ENCODE measurements around the gene RASA2. TPM values are rescaled to one million over a fixed set of nuclear protein-coding genes. Genes with fewer than 3 reads are reported as not detected.

RASA2 gene
- total and polyA plus RNA-seq, 2 experiments from 2014 or later, result 16.6 to 28.6 TPM

DNA sequence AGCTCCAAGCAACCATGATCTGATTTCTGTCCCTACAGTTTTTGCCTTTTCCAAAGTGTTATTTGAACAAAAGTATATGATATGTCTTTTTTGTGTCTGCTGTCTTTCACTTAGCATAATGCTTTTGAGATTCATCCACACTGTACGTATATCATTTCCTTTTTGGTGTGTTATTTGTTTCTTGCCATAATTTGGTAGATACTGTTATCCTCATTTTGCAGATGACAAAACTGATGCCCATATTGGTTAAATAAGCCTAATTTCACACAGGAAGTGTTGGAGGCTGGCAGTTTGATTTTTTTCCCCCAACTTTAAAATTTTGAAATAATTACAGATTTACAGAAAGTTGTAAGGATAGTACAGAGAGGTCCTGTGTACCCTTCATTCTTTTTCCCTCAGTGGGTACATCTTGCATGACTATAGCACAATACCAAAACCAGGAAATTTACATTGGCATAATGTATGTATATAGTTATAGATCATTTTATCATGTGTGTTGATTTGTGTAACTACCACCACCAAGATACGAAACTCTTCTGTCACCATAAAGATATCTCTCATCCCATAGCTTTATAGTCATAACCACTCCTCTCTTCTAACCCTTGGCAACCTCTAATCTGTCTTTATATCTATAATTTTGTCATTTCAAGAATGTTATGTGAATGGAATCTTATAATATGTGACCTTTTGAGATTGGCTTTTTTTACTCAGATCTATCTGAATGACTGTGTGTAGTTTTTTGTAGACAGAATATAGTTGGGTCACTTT is 55.6 kb downstream of the RASA2 start:
- Histone ChIP-seq H3K27ac (ENCODE audit: low read depth) (no peak overlapping the region), H3K27me3 (ENCODE audit: insufficient read depth) (no peaks in the 10 kb centered on the region), H3K4me2 (no peak overlapping the region), H3K9me2 (ENCODE audit: insufficient read depth) (no peaks in the 10 kb centered on the region), H2AFZ (no peak overlapping the region), H3K79me2 (replicated peaks; ENCODE audit: insufficient read depth) (peaks cover 7% of the 10 kb centered on the region; the same call in 1 of the 2 replicates), H3K4me3 (no peak overlapping the region), H3K4me1 (ENCODE audit: insufficient read depth) (no peaks in the 10 kb centered on the region), H4K20me1 (replicated peaks; ENCODE audit: insufficient read depth) (no peaks in the 10 kb centered on the region), H3K36me3 (ENCODE audit: insufficient read depth) (no peaks in the 10 kb centered on the region), H3F3A (replicated peaks; ENCODE audit: low read depth) (no peaks in the 10 kb centered on the region)
- H3K9me3 Mint-ChIP-seq, result no peaks in the 10 kb centered on the region
- H3K27me3 Mint-ChIP-seq (ENCODE audit: insufficient read depth, low read depth, poor library complexity), result peaks cover 1% of the 10 kb centered on the region
- H3K36me3 Mint-ChIP-seq (ENCODE audit: low read depth), result peaks cover 40% of the 10 kb centered on the region
- no peak for TF ChIP-seq CREB1 (CRISPR knock-in tag; IDR thresholded peaks at IDR 0.05; ENCODE audit: low read depth)
- TF ChIP-seq ZNF331 (CRISPR knock-in tag; IDR thresholded peaks at IDR 0.05; ENCODE audit: low read depth), result no peak
- no peak for TF ChIP-seq ZNF114 (CRISPR knock-in tag; IDR thresholded peaks at IDR 0.05)
- no peak for TF ChIP-seq NANOG (IDR thresholded peaks at IDR 0.05; ENCODE audit: borderline replicate concordance)
- no peak for TF ChIP-seq EZH2 (IDR thresholded peaks at IDR 0.05; ENCODE audit: low read depth, unreplicated experiment)
- TF ChIP-seq POLR2AphosphoS5 (IDR thresholded peaks at IDR 0.05; ENCODE audit: low read depth), result no peak
- TF ChIP-seq JUNB (IDR thresholded peaks at IDR 0.05; ENCODE audit: unreplicated experiment), result no peak
- TF ChIP-seq, protein P1, sequence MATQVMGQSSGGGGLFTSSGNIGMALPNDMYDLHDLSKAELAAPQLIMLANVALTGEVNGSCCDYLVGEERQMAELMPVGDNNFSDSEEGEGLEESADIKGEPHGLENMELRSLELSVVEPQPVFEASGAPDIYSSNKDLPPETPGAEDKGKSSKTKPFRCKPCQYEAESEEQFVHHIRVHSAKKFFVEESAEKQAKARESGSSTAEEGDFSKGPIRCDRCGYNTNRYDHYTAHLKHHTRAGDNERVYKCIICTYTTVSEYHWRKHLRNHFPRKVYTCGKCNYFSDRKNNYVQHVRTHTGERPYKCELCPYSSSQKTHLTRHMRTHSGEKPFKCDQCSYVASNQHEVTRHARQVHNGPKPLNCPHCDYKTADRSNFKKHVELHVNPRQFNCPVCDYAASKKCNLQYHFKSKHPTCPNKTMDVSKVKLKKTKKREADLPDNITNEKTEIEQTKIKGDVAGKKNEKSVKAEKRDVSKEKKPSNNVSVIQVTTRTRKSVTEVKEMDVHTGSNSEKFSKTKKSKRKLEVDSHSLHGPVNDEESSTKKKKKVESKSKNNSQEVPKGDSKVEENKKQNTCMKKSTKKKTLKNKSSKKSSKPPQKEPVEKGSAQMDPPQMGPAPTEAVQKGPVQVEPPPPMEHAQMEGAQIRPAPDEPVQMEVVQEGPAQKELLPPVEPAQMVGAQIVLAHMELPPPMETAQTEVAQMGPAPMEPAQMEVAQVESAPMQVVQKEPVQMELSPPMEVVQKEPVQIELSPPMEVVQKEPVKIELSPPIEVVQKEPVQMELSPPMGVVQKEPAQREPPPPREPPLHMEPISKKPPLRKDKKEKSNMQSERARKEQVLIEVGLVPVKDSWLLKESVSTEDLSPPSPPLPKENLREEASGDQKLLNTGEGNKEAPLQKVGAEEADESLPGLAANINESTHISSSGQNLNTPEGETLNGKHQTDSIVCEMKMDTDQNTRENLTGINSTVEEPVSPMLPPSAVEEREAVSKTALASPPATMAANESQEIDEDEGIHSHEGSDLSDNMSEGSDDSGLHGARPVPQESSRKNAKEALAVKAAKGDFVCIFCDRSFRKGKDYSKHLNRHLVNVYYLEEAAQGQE (IDR thresholded peaks at IDR 0.05; ENCODE audit: unreplicated experiment), result no peak
- TF ChIP-seq, protein P2, sequence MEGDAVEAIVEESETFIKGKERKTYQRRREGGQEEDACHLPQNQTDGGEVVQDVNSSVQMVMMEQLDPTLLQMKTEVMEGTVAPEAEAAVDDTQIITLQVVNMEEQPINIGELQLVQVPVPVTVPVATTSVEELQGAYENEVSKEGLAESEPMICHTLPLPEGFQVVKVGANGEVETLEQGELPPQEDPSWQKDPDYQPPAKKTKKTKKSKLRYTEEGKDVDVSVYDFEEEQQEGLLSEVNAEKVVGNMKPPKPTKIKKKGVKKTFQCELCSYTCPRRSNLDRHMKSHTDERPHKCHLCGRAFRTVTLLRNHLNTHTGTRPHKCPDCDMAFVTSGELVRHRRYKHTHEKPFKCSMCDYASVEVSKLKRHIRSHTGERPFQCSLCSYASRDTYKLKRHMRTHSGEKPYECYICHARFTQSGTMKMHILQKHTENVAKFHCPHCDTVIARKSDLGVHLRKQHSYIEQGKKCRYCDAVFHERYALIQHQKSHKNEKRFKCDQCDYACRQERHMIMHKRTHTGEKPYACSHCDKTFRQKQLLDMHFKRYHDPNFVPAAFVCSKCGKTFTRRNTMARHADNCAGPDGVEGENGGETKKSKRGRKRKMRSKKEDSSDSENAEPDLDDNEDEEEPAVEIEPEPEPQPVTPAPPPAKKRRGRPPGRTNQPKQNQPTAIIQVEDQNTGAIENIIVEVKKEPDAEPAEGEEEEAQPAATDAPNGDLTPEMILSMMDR (conservative IDR thresholded peaks at IDR 0.05; ENCODE audit: low read depth in 2 of 2), result no peak
- TF ChIP-seq, protein P3, sequence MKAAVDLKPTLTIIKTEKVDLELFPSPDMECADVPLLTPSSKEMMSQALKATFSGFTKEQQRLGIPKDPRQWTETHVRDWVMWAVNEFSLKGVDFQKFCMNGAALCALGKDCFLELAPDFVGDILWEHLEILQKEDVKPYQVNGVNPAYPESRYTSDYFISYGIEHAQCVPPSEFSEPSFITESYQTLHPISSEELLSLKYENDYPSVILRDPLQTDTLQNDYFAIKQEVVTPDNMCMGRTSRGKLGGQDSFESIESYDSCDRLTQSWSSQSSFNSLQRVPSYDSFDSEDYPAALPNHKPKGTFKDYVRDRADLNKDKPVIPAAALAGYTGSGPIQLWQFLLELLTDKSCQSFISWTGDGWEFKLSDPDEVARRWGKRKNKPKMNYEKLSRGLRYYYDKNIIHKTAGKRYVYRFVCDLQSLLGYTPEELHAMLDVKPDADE (IDR thresholded peaks at IDR 0.05), result no peak
- no peak for TF ChIP-seq EZH2phosphoT487 (IDR thresholded peaks at IDR 0.05; ENCODE audit: unreplicated experiment)
- no peak for TF ChIP-seq STAT1 (IDR thresholded peaks at IDR 0.05; ENCODE audit: unreplicated experiment)
- TF ChIP-seq, protein P4, sequence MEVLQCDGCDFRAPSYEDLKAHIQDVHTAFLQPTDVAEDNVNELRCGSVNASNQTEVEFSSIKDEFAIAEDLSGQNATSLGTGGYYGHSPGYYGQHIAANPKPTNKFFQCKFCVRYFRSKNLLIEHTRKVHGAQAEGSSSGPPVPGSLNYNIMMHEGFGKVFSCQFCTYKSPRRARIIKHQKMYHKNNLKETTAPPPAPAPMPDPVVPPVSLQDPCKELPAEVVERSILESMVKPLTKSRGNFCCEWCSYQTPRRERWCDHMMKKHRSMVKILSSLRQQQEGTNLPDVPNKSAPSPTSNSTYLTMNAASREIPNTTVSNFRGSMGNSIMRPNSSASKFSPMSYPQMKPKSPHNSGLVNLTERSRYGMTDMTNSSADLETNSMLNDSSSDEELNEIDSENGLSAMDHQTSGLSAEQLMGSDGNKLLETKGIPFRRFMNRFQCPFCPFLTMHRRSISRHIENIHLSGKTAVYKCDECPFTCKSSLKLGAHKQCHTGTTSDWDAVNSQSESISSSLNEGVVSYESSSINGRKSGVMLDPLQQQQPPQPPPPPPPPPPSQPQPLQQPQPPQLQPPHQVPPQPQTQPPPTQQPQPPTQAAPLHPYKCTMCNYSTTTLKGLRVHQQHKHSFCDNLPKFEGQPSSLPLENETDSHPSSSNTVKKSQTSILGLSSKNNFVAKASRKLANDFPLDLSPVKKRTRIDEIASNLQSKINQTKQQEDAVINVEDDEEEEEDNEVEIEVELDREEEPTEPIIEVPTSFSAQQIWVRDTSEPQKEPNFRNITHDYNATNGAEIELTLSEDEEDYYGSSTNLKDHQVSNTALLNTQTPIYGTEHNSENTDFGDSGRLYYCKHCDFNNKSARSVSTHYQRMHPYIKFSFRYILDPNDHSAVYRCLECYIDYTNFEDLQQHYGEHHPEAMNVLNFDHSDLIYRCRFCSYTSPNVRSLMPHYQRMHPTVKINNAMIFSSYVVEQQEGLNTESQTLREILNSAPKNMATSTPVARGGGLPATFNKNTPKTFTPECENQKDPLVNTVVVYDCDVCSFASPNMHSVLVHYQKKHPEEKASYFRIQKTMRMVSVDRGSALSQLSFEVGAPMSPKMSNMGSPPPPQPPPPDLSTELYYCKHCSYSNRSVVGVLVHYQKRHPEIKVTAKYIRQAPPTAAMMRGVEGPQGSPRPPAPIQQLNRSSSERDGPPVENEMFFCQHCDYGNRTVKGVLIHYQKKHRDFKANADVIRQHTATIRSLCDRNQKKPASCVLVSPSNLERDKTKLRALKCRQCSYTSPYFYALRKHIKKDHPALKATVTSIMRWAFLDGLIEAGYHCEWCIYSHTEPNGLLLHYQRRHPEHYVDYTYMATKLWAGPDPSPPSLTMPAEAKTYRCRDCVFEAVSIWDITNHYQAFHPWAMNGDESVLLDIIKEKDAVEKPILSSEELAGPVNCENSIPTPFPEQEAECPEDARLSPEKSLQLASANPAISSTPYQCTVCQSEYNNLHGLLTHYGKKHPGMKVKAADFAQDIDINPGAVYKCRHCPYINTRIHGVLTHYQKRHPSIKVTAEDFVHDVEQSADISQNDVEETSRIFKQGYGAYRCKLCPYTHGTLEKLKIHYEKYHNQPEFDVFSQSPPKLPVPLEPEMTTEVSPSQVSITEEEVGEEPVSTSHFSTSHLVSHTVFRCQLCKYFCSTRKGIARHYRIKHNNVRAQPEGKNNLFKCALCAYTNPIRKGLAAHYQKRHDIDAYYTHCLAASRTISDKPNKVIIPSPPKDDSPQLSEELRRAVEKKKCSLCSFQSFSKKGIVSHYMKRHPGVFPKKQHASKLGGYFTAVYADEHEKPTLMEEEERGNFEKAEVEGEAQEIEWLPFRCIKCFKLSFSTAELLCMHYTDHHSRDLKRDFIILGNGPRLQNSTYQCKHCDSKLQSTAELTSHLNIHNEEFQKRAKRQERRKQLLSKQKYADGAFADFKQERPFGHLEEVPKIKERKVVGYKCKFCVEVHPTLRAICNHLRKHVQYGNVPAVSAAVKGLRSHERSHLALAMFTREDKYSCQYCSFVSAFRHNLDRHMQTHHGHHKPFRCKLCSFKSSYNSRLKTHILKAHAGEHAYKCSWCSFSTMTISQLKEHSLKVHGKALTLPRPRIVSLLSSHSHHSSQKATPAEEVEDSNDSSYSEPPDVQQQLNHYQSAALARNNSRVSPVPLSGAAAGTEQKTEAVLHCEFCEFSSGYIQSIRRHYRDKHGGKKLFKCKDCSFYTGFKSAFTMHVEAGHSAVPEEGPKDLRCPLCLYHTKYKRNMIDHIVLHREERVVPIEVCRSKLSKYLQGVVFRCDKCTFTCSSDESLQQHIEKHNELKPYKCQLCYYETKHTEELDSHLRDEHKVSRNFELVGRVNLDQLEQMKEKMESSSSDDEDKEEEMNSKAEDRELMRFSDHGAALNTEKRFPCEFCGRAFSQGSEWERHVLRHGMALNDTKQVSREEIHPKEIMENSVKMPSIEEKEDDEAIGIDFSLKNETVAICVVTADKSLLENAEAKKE (CRISPR knock-in tag; IDR thresholded peaks at IDR 0.05), result no peak
- no peak overlapping the region for H3K27ac Mint-ChIP-seq
- no peak overlapping the region for H3K4me3 Mint-ChIP-seq
- H3K4me1 Mint-ChIP-seq, result no peaks in the 10 kb centered on the region
- ATAC-seq (no peak), DNase-seq (ENCODE audit: low spot score) (no peak)

Data from GM23338 (cell line).